Neural progenitor cell (in vitro differentiated cells): ENCODE results near the gene SNIP1.
A peak's percentile ranks its signal among the peaks of the same experiment; 100 is the strongest.

Source experiments
- EZH2 ChIP-seq: fragments of 200-600 bp; sonication (generic); IDR thresholded peaks from 2 replicates; pipeline ENCODE4 v1.6.1; 2017; ENCODE audit warnings: antibody characterized with exemption, mild to moderate bottlenecking, moderate library complexity
- TF ChIP-seq, protein P1 (sequence below): fragments of 200-600 bp; sonication (generic); IDR thresholded peaks from 2 replicates; pipeline ENCODE4 v1.5.1; 2017; ENCODE audit warnings: antibody characterized with exemption, mild to moderate bottlenecking

DNA sequence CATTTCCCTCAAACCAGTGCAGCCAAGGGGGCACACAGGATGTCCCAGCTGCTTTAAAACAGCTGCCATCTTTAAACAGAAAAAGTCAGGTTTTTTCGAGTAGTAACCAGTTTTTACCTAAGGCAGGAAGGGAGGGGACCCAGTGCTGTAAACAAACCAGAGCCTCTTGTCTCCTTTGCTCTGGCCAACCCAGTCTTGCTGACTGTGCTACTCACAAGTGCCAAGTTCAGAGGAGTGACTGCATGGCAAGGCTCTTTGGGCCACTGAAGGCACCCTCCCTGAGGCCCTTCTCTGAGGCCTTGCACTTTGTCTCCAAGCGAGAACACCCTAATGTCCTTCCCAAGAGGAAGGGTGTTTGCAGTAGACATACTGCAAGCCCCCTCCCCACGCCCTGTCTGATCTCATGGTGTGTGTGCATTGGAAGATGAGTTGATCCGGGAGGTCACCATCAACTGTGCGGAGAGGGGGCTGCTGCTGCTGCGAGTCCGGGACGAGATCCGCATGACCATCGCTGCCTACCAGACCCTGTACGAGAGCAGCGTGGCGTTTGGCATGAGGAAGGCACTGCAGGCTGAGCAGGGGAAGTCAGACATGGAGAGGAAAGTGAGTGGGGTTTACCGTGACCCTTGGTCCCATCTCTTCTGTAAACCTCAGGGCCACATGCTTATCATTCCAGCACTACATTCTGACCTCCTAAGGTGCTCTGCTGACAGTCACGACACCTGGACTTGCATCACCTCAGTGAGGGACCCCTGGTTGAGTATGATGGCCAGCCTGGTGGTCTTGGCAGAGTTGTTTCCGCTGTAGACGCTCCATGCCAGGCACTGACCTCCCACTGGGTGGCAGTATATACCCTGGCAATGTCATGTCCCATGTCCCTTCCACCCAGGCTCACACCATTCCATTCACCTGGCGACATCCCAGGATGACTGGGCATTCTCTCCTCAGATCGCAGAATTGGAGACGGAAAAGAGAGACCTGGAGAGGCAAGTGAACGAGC, 7.3 kb upstream of the SNIP1 start:
- TF ChIP-seq, protein P1, sequence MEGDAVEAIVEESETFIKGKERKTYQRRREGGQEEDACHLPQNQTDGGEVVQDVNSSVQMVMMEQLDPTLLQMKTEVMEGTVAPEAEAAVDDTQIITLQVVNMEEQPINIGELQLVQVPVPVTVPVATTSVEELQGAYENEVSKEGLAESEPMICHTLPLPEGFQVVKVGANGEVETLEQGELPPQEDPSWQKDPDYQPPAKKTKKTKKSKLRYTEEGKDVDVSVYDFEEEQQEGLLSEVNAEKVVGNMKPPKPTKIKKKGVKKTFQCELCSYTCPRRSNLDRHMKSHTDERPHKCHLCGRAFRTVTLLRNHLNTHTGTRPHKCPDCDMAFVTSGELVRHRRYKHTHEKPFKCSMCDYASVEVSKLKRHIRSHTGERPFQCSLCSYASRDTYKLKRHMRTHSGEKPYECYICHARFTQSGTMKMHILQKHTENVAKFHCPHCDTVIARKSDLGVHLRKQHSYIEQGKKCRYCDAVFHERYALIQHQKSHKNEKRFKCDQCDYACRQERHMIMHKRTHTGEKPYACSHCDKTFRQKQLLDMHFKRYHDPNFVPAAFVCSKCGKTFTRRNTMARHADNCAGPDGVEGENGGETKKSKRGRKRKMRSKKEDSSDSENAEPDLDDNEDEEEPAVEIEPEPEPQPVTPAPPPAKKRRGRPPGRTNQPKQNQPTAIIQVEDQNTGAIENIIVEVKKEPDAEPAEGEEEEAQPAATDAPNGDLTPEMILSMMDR, result peak; percentile 57
- TF ChIP-seq EZH2, result no peak
